HG03354 (cell line): ENCODE results near the gene TNFAIP8L1.
"Not testable (repeated sequence)": the region's sequence is repeated elsewhere in the genome, so short reads cannot be mapped to it uniquely, and the experiment has no call there.

ENCODE experiments used
- ATAC-seq: cut with Tn5 transposase; IDR thresholded peaks from one replicate; pipeline ENCODE4 v1.9.1; 2021; ENCODE audit warnings: mild to moderate bottlenecking; ENCODE audit not compliant: unreplicated experiment, poor library complexity, severe bottlenecking

Gene TNFAIP8L1

DNA sequence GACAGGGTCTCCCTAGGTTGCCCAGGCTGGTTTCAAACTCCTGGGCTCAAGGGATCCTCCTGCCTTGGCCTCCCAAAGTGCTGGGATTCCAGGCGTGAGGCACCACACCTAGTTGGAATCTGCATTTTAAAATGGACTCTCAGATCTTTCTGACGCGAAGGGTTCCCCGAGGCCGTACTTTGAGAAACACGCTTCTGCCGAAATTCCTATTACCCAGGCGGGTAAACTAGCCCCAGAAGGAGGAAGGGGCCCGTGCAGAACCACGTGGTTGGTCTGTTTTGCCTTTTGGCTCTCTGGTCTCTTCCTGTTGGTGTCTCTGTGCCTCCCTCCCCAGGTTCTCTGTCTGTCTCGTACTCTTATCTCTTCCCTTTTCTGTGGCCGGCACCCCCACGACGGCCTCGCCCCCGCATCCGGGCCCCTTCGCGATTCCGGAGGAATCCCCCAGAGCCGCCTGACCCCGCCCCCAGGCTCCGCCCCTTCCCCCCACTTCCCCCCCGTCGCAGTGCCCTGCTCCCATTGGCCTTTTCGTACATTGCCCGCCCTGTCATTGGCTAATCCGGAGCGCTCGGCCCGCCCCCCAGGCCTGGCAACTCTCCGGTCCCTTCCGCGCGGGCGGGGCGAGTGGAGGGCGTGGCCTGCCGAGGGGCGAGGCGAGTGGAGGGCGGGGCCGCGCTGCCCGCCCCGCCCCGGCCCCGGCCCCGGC, at the start of gene TNFAIP8L1:
Gene TNFAIP8L1, plus strand, starts transcription at position 689 of the 703 bp plus-strand sequence. CDS start 12,354 bp downstream, outside the sequence.
- peak; percentile 76 for ATAC-seq

DNA sequence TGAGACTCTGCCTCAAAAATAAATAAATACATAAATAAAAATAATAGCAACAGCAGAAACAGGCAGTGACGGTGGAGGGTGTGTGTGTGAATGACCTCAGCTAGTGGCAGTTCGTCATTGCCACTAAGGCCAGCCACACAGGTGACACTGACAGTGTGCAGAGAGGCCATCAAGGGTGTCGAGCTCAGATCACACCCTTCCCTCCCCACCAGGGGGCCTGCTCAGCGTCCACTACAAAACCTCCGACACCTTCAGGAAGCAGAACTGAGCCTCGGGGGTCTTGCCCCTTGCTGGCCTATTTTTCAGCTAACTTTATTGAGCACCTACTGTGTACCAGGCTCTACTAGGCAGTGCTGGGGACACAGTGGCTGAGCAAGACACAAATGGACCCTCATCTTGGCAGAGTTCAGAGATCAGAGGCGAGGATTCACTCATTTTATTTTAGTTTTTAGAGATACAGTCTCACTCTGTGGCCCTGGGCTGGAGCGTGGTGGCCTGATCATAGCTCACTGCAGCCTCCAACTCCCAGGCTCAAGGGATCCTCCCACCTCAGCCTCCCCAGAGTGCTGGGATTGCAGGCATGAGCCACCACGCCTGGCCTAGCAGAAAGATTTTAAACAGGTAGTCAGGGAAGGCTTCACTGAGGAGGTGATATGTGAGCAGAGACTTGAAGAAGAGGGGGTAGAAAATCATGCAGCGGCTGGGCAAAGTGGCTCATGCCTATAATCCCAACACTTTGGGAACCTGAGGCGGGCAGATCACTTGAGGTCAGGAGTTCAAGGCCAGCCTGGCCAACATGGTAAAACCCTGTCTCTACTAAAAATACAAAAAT, 49.5 kb upstream of the TNFAIP8L1 start:
- no peak for ATAC-seq

DNA sequence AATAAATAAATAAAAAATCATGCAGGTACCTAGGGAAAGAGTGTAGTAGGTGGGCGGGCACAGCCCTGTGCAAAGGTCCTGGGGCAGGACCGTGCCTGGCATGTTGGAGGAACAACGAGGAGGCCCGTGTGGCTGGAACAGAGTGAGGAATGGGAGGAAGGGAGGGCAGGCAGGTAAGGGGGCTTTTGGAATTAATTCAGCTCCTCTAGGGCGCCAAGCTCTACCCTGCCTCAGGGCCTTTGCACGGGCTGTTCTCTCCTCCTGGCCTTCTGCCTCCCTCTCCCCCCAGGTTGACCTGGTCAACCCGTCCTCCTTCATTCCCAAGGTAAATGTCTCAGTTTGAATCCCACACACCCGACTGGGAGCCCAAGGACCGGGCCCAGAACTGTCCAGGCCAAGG, 48.8 kb upstream of the TNFAIP8L1 start:
- no peak for ATAC-seq

DNA sequence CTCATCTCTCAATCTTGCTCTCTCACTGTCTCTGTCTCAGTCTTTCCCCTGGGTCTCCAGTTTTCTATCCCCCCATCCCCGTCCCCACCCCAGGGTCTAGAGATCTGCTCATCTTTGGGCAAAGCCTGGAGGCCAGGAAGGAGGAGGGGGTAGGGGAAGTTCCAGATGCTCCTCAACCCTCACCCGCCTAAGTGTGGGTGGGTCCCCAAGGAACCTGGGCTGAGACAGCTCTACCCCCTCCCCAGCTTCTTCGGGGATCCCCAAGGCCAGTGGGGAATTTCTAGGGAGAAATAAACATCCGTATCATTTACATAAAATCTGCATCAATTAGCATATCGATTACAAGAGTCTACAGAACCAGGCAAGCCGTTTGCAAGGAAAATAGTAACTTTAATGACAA, 48.0 kb upstream of the TNFAIP8L1 start:
- no peak for ATAC-seq

DNA sequence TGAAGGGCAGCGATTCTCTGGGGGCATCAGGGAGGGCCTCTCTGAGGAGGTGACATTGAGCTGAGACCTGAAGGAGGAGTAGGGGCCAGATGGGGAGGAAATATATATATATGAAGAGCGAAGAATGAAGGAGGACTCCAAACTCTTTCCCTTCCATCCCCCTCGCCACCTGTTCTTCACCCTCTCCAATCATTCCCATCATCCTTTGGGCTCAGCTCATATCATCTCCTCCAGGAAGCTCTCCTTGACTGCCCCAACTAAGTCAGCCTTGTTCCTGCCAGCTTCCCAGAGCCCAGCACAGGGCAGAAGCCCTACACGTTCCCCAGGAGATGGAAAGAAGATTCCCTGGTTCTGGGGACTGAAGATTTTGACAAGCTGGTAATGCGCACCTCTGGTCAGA, 46.9 kb upstream of the TNFAIP8L1 start:
- ATAC-seq: no peak

DNA sequence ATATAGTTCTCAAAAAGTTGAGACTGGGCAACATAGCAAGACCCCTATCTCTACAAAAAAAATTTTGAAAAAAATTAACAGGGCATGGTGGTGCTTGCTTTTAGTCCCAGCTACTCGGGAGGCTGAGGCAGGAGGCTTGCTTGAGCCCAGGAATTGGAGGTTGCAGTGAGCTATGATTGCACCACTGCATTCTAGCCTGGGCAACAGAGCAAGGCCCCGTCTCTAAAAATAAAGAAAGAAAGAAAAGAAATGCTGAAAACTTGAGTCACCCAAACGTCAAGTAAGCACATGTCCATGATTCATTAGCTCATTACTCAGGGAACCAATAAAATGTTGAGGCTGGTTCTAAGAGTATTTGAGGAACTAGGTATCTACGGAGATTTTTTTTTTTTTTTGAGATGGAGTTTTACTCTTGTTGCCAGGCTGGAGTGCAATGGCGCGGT, 45.9 kb upstream of the TNFAIP8L1 start:
- no peak for ATAC-seq

DNA sequence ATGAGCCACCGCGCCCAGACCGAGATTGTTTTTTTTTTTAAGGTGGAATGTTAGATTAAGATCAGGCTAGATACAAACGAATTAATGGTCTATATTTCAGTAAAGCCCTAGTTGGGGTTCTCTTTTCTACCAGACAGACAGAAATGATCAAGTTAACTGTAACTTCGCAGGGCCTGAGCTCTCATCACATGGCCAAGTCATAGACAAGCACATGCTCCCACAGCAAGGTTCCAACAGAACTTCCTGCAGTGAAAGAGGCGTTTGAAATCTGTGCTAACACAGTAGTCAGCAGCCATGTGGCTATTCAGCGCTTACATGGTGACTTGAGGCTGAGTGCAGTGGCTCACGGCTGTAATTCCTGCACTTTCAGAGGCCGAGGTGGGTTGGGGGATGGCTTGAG, 45.1 kb upstream of the TNFAIP8L1 start:
- no peak for ATAC-seq

DNA sequence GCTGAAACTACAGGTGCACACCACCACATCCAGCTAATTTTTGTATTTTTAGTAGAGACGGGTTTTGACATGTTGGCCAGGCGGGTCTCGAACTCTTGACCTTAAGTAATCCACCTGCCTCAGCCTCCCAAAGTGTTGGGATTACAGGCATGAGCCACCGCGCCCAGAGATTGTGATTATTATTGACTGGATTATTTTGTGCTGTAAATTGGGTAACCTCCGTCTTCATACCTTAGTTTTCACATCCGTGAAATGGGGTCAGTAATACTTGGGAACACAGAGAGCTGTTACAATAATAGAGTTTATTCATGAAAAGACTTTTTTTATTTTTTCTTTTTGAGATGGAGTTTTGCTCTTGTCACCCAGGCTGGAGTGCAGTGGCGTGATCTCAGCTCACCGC, 44.2 kb upstream of the TNFAIP8L1 start:
- not testable (repeated sequence) for ATAC-seq

DNA sequence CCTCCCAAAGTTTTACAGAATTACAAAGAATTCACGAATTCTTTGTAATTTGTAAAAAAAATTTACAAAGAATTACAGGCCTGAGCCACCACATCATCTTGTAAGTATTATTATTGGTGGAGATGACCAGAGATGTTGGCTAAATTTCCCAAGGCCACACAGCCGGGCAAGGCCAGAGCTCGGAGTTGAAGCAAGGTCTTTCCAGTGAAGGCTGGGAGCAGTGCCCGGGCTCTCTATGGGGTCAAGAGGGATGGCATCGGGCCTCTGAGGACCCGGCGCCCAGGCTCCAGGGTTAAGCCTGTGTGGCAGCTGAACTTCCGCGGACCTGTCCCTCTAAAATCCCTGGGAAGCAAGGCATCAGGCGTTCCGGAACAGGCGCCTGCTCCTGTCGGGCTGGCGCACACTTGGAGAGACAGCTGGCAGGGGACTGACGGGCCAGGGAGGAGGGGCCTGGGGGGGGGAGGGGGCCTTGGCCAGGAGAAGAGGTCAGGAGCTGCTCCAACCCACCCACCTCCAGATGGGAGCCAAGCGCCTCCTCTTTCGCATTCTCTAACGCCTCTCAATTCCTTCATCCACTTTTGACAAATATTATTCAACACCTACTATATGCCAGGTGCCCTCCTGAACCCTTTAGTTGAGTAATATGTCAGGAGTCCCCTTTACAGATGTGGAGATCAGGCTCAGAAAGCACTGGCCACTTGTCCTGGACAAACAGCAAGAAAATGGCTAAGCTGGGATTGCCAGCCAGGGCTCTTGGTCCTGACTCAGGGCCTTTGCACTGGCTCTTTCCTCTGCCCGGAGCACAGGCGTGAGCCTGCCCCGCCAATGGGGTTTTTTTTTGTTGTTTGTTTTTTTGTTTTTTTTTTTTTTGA, 43.0 kb upstream of the TNFAIP8L1 start:
- ATAC-seq: no peak

DNA sequence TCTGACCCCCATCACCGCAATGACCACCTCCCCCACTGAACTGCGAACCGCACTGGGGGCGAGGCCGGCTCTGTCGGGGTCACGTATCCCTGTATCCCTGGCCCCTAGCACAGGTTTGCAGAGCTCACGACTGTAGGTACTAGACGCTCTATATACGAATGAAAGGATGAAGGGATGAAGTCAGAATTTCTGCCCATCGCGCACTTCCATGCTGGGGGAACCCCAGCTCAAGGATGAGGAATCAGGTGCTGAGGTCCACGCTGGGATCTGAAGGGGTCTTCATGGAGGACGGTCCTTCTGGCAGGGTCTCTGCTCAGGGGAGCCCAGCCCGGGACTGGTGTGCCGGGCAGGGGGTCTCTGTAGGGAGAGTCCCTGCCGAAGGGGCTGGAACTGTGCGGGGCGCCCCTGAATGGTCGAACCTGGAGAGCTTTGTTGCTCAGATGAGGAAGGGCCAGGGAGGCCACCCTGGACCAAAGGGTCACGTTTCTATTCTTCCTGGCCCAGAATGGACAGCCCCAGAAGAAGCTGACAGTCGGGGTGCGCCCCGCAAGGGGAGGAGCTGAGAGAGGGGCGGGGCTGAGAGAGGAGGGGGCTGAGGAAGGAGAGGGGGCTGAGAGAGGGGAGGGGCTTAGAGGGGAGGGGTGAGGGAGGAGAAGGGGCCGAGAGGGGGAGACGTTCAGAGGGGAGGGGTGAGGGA, 41.9 kb upstream of the TNFAIP8L1 start:
- no peak for ATAC-seq

DNA sequence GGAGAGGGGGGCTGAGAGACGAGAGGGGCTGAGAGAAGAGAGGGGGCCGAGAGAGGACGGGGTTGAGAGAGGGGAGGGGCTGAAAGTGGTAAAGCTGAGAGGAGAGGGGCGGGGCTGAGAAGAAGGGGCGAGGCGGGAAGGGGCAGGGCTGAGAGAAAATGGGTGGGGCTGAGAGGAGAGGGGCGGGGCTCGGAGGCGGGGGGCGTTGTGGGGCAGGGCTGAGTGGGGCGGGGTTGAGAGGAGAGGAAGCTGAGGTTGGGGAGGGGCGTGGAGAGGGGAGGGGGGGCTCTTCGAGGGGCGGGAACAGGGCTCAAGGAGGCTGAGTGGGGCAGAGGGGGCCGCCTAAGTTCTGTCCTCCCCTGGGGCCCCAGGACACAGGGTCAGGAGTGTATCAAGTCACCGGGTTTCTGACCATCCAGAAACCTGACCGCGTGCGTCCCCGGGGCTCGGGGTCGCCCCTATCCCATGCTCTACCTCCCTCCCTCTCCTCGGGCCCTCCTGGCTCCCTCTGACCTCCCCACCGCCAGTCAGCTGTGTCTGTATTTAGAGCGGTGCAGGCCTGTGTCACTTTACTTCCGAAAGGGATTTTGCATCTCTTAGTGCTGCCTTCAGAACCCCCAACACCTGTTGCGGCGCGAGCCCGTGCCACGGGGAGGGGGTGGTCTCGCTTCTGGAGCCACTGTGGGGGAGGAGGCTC, 41.2 kb upstream of the TNFAIP8L1 start:
- no peak for ATAC-seq

DNA sequence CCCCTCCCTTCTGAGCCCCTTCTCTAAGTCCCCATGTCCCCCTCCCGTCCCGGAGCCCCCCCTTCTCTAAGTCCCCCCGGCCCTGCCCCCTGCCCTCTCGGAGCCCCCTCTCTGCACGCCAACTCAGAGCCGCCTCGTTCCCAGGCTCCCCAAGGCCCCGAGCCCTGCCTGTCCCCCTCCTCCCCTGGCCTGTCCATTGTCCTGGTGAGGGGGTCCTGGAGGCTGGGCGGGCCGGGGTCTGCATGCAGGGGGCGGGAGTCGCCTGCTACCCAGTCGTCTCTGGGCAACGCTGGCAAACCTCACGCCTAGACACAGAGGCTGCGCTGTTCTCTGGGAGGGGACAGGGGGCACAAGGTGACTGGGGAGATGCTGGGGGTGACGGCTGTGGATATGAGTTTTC, 40.6 kb upstream of the TNFAIP8L1 start:
- no peak for ATAC-seq

DNA sequence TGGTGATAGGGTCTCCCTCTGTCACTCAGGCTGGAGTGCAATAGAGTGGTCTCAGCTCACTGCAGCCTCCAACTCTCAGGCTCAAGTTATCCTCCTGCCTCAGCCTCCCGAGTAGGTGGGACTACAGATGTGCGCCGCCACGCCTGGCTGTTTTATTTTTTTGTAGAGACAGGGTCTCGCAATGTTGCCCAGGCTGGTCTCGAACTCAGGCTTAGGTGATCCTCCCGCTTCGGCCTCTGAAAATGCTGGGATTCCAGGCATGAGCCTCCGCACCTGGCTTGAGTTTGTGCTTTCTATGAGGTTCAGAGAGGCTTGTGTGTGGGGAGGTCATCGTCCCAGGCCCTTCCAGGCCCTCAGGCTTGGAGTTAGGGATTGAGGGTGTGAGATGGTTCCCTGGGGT, 39.2 kb upstream of the TNFAIP8L1 start:
- ATAC-seq: no peak

DNA sequence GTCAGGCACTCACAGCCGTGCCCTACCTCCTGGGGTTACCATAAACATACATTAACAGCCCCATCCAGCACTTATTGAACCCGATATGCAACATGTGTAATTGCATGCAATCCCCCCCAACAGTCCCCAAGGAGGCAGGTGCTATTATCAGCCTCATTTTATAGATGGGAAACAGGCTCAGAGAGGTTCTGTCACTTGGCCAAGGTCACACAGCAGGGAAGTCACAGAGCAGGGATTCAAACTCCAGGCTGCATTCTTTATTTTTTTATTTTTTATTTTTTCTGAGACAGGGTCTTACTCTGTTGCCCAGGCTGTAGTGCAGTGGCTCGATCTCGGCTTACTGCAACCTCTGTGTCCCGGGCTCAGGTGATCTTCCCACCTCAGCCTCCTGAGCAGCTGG, 38.4 kb upstream of the TNFAIP8L1 start:
- ATAC-seq: no peak

DNA sequence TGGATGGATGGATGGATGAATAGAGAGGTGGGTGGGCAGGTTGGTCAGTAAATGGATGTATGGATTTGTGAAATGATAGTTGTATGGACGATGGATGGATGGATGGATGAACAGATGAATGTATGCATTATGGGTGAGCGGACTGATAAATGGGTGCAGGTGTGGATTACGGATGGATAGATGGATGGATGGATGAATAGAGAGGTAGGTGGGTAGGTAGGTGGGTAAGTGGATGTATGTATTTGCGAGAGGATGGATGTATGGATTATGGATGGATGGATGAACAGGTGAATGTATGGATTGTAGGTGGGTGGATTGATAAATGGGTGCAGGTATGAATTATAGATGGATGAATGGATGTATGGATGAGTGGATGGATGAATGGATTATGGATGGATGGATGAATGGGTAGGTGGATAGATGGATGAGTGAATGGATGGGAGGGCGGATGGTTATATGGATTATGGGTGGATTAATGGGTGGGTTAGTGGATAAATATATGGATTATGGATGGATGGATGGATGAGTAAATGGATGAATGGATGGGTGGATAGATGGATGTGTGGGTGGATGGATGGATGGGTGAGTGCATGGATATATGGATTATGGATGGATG, 37.0 kb upstream of the TNFAIP8L1 start:
- no peak for ATAC-seq

DNA sequence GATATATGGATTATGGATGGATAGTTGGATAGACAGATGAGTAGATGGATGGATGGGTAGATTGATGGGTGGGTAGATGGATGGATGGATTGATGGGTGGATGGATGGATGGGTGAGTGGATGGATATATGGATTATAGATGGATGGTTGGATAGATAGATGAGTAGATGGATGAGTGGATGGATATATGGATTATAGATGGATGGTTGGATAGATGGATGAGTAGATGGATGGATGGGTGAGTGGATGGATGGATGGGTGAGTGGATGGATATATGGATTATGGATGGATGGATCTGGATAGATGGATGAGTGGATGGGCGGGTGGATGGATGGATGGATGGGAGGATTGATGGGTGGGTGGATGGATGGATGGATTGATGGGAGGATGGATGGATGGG, 36.4 kb upstream of the TNFAIP8L1 start:
- ATAC-seq: no peak

DNA sequence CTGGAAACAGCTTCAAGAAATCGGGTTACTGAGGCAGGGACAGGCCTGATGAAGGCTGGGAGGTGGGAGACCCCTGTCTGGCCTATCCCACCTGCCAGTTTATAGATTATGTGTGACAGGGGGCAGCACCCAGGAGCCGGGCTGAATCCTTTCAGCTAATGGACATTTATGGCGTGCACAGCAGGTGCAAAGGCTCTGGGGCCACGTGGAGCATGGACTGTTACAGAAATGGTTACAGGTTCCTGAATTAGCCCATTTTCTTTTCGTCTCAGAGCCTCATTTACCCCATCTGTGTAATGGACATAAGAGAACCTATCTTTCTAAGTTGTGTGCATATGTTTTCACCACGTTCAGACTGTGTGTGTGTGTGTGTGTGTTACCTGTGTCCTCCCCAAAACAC, 34.4 kb upstream of the TNFAIP8L1 start:
- ATAC-seq: no peak

DNA sequence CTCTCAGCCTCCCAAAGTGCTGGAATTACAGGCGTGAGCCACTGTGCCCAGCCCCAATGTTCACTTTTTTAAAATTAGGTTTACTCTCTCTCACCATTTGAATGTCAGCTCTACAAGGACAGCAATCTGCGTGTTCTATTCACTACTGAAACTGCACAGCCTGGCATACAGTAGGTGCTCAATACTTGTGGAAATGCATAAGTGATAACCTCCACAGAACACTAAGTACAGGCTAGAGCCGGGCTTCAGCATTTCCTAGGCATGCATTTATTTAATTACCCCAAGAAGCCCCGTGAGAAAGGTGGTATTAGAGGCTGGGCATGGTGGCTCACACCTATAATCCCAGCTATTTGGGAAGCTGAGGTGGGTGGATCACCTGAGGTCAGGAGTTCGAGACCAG, 33.1 kb upstream of the TNFAIP8L1 start:
- ATAC-seq: no peak
